GM18505 (cell line): ENCODE measurements around the gene CDK7.

Experiments
- ATAC-seq: cut with Tn5 transposase; IDR thresholded peaks from one replicate; pipeline ENCODE4 v1.9.1; 2021; ENCODE audit not compliant: unreplicated experiment
- POLR2A ChIP-seq: IDR thresholded peaks from 4 replicates; pipeline ENCODE4 v1.6.1; 2011; ENCODE audit warnings: borderline replicate concordance; ENCODE audit not compliant: insufficient read depth, insufficient read length; ENCODE audit errors: extremely low read depth

CDK7 gene

GRCh38 chr5:69317391-69317790, 82.7 kb downstream of the CDK7 start:
- no peak for TF ChIP-seq POLR2A
- ATAC-seq: no peak

DNA sequence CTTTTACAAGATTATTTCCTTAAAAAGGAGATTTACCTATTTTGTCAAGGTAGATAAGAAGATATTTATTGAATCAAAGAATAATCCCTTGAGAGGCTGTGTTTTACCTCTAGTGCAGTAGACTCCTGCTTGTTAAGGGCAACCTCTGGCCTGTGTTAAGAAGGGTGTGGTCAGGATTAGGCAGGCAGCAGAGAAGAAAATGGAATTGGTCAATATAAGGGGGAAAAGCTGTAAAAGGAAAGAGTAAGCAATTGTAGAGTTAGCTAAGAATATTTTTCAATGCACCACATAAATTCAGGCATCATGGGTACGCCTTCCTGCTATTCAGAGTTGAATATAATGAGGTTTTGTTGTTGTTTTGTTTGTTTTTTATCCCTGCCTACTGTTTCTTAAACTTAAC, 91.7 kb downstream of the CDK7 start:
- TF ChIP-seq POLR2A: no peak
- ATAC-seq: no peak
